Measurements from ENCODE around the gene VWA5B2.
"Not testable (repeated sequence)": the region's sequence is repeated elsewhere in the genome, so short reads cannot be mapped to it uniquely, and the experiment has no call there.

Gene VWA5B2

DNA sequence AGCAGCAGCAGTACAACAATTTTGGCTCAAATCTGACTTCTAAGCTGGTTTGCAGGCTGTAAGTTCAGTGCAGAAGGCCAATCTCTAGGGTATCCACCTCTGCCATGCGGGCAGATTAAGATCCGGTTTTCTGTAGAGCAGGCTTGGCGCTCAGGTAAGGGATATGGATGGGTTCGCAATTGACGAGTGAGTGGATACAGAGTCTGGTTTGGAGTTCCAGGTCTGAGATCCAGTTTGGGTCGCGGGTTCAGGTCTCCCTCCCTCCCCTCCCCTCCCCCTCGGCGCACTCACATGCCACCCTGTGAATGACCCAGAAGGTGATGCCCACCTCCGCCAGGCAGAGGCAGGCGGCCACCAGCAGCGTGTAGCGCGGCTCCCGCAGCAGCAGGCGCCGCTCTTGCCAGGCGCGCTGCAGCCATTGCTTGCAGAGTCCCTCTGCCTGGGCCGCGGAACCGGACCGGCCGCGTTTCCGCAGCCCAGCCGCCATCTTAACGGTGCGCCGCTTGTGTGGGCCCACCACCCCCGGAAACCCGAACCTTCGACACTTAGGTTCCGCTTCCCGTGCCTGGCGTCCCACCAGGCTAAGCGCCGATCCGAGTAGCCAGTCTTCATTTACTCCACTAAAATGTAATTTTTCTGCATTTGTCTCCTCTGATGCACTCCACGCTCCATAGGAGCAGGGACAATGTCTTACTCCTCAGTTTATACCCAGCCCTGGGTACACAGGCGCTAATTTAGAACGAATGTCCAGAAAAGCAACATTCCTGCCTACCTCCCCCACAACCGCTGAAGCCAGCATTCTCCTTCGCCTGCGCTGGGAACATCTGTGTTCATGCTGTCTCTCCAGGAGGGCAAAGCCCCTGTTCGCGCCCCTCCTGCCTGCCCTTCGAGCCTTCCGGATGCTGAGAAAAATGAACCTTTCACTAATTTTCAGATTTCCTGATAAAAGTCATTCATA, 19.3 kb downstream of the VWA5B2 start, which contains the start of gene ALG3:
Gene ALG3 (minus strand): TSS at position 509 of the 958 bp plus-strand sequence. CDS start 22 bp downstream, at position 487.
- peak; percentile 84 for DNase-seq

DNA sequence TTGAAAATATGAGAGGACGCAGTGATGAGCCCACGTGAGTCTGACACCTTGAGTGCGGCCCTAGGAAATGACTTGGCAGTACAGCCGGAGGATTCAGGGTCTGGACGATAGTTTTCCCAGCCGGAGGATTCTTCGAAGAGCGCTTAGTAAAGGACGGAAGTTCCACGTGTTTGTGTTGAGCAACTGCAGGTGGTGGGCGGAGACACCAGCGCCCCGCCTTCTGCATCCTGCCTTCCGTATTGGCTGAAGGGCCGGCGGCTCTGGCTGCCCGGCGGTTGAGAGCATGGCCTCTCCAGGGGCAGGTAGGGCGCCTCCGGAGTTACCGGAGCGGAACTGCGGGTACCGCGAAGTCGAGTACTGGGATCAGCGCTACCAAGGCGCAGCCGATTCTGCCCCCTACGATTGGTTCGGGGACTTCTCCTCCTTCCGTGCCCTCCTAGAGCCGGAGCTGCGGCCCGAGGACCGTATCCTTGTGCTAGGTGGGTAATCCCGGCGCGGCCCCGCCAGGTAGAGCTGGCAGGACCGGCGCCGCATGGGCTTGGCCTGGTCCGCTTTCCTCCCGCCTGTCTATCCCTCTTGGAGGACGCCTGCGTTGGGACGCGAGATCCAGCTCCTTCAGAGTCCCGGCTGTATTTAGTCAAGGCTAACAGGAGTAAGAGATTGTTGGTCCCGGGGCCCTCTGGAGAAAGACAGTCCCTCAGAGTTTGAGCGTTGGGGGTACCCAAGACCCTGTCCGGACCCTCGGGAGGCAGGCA, 20.2 kb downstream of the VWA5B2 start, which contains the start of gene EEF1AKMT4:
Gene EEF1AKMT4 (plus strand): TSS at position 261 of the 755 bp plus-strand sequence. CDS start 23 bp downstream, at position 284.
- DNase-seq: peak; percentile 93

DNA sequence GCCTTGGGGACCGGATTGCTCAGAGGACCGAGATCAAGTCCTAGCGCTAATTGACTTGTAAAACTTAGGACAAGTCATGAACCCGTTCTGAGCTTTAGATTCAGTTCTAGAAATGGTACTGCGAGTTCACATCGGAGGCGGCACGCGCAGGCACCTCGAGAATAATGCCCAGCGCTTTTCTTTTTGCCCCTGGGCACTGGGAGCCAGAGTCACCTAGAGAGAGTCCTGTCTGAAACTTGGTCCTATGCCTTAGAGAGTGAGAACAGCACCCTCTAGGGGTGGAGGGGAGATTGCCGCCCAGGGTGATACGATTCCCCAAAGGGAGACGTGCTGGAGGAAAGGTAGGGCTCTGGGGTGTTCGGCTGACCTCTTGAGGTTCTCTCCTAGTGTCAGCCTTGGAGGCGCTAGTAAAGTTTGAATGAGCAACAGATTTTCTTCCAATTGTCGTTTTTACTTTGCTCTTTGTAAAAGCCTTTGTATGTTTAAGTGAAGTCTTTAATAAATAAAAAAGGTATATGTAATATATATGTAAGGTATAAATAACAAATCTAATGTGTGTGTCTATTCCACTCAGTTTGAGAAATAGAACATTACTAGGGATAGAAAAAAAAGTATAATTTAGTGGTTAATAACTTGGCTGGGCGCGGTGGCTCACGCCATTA, 20.9 kb downstream of the VWA5B2 start:
- DNase-seq: peak; percentile 80

DNA sequence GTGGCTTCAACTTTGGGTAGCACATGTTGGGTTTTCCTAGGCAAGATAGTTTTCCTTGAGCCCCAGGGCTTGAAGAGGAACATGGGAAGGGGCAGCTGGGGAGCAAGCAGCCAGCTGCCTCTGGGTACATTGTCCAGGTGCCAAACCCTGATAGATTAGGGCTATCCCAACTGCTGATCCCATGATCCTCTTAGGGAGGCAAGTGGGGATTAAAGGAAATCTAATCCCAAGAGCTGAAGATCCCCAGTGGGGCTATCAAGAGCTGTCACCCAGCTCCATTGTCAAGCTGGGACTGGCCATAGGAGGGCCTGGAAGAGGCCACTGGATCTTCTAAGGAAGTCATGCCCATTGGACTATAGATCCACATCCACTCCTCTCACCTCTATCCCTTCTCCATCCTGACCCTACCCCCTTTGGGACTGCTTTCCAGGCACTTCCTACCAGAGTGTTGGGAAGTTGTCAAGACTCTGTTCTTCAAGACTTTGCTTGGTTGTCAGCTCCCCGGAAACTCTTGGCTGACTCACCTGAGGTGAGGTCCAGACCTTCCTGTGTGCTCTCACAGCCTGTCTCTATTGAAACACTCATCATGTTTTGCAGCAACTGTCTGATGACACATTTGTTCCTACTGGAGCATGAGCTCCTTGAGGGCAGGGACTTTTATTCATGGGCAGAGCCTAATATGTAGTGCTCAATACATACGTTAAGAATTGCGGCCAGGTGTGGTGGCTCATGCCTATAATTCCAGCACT, 26.1 kb downstream of the VWA5B2 start:
- no peak for DNase-seq

DNA sequence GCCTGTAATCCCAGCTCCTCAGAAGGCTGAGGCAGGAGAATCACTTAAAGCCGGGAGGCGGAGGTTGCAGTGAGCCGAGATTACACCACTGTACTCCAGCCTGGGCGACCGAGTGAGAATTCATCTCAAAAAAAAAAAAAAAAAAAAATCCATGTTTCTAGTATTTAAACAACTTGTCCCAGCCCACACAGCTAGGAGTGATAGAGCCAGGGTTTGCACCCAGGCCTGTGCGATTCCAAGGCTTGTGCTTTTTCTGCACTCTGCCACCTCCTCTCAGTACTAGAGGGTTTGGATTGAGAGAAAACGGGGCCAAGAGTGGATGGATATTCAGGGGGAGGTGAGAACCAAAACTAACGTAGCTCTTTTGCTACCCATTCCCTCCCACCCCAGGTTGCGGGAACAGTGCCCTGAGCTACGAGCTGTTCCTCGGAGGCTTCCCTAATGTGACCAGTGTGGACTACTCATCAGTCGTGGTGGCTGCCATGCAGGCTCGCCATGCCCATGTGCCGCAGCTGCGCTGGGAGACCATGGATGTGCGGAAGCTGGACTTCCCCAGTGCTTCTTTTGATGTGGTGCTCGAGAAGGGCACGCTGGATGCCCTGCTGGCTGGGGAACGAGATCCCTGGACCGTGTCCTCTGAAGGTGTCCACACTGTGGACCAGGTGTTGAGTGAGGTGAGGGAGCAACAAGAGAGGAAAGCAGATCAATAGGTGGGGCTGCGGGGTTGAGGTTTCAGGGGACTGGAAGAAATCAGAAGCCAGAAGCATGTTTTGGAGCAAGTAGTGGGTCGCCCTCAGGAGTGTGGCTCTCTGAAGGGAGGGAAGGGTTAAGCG, 27.9 kb downstream of the VWA5B2 start:
- no peak for DNase-seq

DNA sequence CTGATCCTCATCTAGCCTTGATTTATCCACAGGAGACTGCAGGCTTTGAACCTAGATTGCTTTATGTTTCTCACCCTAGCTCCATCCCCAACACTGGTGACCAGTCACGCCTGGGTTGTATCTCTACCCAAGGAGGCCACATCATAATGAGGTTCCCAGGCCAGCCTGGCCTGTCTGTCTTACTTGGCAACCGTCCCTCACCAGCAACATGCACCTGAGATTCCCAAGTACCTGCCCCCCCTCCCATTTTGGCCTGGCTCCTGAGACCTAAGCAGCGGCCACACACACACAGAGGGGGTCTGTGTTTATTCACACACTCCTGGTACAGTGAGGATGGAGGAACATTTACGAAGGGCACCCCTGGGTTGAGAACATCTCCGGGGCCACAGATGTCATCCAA, 29.5 kb downstream of the VWA5B2 start:
- no peak for DNase-seq

DNA sequence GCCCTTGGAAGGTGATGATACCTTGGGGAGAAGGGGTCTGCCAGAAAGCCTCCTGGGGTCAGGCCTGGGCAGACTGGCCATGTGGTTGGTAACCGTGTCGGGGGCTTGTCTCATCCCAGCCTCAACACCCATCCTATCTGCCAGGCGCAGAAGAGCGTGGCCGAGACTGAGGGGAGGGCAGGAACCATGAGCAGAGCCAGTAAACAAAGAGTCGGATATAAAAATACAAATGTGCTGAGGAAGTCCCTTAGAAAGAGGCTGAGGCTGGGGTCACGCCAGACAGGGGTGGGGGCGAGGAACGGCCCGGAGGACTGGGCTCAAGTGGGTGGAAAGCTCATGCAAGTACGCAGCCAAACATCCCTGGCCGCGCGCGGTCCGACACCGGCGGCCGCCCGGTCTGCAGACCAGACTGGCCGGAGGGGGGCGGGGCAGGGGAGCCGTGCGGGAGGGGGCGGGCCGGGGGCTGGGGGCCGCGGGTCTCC, 30.1 kb downstream of the VWA5B2 start:
- DNase-seq: no peak

DNA sequence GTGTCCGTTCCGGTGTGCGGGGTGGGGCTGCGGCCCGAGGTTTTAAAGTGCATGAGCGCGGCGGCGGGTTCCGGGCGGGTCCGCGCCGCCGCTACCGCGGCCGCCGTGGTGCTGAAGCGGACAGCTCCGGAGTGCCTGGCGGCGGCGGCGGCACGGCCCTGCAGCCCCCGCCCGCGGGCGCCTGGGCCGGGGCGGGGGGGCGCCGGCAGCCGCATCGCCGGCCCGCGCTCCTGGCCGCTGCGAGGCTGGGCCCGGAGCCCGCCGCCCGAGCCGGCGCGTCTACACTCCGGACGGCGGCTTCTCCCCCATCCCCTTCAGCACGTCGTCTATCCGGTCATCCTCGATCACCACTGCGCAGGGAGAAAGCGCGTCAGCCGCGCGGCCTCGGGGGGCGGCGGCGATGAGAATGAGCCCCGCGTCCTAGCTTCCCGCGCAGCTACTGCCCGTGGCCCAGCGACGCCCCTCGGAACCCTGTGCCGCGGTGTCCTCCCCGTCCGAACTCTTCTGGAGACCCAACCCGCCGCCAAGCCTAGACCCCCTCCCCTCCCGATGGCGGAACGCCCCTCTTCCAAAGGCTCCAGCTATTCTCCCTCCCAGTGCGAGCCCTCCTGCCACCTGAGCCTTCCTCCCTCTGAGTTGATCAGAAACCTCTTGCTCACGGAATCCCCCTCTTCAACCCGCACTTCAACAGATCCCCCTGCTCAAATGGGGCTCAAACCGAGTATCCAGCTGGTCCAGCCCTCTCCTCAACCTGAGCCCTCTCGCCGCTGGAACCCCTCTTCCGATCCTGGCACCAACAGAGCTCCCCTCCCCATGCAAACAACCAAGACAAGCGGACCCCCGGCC, 30.7 kb downstream of the VWA5B2 start:
- peak; percentile 42 for DNase-seq

DNA sequence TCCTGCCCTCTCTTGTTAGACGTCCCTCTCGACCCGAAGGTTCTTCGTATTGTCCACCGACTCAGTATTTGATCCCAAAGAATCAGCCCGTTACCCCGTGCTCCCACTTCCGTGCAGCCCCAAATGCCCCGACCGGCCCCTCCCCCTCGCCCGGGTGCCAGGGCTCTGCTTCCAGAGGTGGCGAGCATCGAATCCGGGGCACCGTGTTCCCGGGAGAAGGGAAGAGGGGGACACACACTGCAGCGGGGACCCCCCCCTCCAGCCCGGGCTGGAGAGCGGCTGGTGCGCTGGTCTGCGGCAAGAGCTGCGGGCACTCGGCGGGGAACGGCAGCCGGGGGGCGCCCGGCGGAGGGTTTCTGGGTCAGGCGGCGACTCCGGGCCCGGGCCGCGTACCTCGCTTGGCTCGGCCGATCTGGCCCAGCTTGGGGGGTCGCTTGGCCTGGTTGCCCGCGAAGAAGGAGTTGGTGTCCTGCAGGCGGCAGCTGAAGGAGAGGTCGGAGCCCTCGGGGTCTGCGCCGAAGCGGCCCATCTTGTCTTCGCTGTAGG, 31.4 kb downstream of the VWA5B2 start:
- no peak for DNase-seq

DNA sequence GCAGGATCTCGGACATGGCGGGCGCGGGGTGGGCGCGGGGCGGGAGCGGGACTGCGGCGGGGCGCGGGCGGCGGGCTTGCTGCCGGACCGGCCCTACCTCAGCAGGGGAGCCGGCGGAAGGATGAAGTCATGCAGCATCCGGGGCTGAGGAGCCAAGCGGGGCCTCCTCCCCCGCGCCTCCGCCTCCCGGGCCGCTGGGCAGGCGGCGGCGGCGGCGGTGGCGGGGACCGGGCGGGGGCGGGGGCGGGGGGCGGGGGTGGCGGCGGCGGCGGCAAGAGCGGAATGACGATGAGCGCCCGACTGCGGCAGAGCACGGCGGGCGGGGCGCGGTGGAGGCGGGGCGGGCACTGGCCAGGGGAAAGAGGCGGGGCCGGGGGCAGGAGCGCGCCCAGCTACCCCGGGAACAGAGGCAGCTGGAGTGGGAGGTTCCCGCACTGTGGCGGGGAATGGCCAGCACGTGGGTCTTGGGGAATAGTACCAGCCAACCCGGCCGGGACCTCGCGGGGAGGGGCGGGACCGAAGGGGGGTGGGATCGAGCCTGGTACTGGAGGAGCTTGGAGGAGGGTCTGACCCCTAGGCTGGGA, 32.0 kb downstream of the VWA5B2 start, which contains the start of gene CAMK2N2:
Gene CAMK2N2 (minus strand): TSS at position 284 of the 584 bp plus-strand sequence. CDS start 268 bp downstream, at position 16.
- DNase-seq: peak; percentile 59

DNA sequence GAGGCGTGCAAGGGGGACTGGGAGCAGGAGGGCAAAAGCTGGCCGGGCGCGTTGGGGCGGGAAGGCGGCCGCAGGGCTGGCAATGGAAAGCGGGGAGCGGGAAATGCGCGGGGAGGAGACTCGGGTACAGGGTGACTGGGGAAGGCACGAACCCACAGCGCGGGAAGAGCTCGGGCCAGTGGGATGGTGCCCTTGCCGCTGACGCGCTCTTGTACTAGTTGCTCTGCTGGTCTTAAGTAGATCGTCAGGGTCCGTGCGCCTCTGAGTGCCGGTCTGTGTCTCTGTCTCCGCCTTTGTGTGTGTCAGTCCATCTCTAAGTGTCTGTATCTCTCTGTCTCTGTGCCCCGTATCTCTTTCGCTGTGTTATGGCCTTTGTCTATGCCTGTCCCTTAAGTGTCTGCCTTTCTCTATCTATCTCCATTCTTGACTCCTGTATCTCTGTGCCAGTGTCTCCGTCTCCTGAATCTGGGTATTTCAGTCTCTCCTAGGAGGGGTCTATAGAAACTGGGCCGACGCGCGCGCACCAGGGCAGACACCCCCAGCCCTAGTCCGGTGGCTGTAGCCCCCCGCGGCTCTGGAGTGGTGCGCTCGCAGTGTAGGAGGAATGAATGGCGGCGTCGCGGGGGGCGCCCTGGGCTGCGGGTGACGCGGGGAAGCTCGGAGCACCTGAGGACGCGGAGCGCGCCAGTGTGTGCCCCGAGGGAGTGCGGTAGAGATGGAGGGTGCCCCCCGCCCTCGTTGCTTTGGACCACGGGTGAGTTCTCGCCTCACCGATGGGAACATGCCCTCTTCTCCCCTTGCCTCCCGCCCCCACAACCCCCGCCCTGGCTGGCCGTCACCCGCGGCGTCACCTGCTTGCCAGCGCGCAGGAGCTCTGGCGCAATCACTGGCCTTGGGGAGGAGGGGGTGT, 32.7 kb downstream of the VWA5B2 start:
- DNase-seq: no peak

DNA sequence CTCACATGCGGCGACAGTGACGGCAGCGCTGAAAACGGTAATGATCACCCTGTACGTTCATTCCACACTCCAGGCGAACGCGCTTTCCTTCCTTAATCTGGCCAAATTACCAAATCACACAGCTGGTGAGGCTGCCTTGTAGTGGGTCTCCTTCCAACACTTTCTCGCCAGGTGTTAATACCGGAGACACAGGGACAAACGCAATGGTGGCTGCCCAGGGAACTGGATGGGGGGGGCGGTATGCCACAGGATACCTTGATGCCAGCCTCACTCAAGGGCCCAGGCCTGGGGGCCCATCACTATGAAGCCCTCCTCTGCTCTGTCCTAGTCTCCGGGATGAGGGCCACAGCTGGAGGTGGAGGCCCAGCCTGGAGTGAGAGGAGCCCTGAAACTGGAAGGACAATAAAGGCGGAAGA, 33.4 kb downstream of the VWA5B2 start:
- no peak for DNase-seq

DNA sequence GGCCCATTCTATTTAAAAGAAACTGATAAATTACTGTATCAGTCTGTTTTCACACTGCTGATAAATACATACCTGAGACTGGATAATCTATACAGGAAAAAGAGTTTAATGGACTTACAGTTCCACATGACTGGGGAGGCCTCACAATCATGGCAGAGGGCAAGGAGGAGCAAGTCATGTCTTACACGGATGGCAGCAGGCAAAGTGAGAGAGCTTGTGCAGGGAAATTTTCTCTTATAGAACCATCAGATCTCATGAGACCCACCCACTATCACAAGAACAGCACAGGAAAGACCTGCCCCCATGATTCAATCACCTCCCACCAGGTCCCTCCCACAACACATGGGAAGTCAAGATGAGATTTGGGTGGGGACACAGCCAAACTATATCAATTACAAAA, 37.9 kb downstream of the VWA5B2 start:
- not testable (repeated sequence) for DNase-seq

DNA sequence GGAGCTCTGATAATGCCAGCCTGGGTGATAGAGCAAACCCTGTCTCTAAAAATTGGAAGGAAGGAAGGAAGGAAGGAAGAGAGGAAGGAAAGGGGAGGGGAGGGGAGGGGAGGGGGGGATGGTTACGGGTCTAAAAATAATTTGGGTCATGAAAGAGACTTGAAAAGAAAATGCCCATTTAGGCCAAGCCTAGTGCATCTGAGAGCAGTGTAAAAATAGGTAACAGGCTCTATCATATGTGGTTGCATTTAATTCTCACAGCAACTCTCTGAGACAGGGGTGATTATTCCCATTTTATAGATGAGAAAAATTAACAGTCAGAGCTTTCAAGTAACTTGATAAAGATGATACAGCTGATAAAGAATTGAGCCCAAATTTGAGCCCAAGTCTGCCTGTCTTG, 42.9 kb downstream of the VWA5B2 start:
- no peak for DNase-seq

DNA sequence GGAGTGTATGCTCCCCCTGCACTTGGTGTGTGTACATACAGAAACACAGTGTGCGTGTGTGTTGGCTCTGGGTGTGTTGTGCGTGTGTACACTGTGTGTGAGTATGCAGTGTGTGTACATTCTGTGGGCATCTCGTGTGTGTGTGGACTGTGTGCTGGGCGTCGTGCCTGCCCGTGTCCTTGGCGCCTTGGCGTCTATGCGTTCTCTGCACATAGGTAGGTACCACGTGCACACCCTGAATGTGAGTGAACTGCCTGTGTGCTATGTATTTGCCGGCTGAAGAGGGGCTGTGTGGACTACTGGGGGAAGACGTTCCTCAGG, 46.0 kb downstream of the VWA5B2 start:
- DNase-seq: no peak

DNA sequence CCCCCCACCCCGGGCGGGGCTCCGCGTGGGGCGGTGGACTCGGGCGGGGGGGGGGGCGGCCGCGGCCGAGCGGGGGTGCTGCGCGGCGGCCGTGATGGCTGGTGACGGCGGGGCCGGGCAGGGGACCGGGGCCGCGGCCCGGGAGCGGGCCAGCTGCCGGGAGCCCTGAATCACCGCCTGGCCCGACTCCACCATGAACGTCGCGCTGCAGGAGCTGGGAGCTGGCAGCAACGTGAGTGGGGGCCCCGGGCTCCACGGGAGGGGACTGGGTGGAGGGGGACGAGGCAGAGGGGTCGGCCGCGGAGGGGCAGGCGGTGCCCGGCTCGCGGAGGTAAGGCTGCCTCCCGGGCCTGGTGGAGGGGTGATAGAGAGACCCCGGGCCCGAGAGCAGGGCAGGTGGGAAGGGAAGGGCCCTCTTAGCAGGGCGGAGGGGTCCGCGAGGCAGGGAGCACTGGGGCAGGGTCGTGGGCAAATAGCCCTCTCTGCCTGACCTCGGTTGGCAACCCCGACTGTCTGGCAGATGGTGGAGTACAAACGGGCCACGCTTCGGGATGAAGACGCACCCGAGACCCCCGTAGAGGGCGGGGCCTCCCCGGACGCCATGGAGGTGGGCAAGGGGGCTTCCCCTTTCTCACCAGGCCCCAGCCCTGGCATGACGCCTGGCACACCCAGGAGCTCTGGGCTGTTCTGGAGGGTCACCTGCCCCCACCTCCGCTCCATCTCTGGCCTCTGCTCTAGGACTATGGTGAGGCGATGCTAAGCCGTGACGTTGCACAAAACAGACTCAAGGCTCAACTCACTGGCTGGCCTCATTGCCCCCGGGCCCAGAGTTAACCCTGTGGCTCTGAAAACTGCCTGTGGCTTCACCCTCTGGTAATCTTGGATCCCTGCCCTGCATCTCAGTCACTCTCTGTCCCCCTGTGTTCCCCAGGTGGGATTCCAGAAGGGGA, 46.9 kb downstream of the VWA5B2 start, which contains the start of gene ECE2:
Gene ECE2 (plus strand): TSS at position 62 of the 950 bp plus-strand sequence. CDS start 132 bp downstream, at position 194.
- DNase-seq: no peak

DNA sequence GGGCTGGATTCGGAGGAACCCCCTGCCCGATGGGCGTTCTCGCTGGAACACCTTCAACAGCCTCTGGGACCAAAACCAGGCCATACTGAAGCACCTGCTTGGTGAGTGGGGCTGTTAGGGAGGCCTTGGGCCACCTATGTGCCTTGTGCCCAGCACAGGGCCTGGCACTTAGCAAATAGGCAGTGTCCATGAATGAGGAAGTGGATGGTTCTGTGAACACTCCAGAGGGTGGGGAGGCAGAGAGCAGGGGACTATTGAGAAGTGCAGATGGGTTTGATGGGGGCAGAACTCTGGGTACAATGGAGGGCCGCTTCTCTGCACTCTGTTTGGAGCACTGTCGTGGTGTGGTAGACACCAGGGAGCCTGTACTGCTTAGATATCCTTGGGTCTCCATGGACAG, 48.0 kb downstream of the VWA5B2 start:
- DNase-seq: no peak

All from midbrain (tissue), 1 donor.